ENCODE data around the gene ITGBL1.

Gene ITGBL1

DNA sequence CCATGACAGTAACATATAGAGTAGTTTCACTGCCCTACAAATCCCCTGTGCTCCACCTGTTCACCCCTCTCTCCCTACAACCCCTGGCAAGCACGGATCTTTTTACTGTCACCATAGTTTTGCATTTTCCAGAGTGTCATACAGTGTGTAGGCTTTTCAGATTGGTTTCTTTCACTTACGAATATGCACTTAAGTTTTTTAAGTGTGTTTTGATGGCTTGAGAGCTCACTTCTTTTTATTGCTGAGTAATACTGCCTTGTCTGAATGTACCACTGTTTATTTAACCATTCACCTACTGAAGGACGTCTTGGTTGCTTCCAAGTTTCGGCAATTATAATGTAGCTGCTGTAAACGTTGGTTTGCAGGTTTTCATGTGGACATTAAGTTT lies 175.1 kb downstream of the ITGBL1 start:
- Histone ChIP-seq H3K79me2 (ENCODE audit: insufficient read depth, low read length) (no peaks in the 10 kb centered on the region), H3K27me3 (ENCODE audit: insufficient read depth, low read length, poor library complexity, severe bottlenecking) (no peaks in the 10 kb centered on the region), H3K4me2 (ENCODE audit: low read depth, low read length, poor library complexity, severe bottlenecking) (peak overlapping the region; percentile 74), H3K9me3 (ENCODE audit: insufficient read depth, low read depth, low read length) (no peaks in the 10 kb centered on the region), H3K9ac (ENCODE audit: low read depth, low read length, poor library complexity, severe bottlenecking) (peak overlapping the region; percentile 49), H3K9me2 (replicated peaks; ENCODE audit: low read depth, low read length) (no peaks in the 10 kb centered on the region), H3K4me1 (ENCODE audit: insufficient read depth, low read length, poor library complexity, severe bottlenecking) (peaks cover 26% of the 10 kb centered on the region), H2AFZ (ENCODE audit: low read length) (peak overlapping the region; percentile 93), H3K4me3 (ENCODE audit: low read length, poor library complexity, severe bottlenecking) (peak overlapping the region; percentile 69), H3F3A (ENCODE audit: low read depth) (no peaks in the 10 kb centered on the region), H3K36me3 (ENCODE audit: insufficient read depth, low read length) (no peaks in the 10 kb centered on the region), H4K20me1 (ENCODE audit: insufficient read depth, low read length, poor library complexity, severe bottlenecking) (no peaks in the 10 kb centered on the region)
- TF ChIP-seq, protein P1, sequence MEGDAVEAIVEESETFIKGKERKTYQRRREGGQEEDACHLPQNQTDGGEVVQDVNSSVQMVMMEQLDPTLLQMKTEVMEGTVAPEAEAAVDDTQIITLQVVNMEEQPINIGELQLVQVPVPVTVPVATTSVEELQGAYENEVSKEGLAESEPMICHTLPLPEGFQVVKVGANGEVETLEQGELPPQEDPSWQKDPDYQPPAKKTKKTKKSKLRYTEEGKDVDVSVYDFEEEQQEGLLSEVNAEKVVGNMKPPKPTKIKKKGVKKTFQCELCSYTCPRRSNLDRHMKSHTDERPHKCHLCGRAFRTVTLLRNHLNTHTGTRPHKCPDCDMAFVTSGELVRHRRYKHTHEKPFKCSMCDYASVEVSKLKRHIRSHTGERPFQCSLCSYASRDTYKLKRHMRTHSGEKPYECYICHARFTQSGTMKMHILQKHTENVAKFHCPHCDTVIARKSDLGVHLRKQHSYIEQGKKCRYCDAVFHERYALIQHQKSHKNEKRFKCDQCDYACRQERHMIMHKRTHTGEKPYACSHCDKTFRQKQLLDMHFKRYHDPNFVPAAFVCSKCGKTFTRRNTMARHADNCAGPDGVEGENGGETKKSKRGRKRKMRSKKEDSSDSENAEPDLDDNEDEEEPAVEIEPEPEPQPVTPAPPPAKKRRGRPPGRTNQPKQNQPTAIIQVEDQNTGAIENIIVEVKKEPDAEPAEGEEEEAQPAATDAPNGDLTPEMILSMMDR (conservative IDR thresholded peaks at IDR 0.05; ENCODE audit: low read length), result no peak
- TF ChIP-seq EZH2phosphoT487 (IDR thresholded peaks at IDR 0.05; ENCODE audit: borderline replicate concordance), result no peak

DNA sequence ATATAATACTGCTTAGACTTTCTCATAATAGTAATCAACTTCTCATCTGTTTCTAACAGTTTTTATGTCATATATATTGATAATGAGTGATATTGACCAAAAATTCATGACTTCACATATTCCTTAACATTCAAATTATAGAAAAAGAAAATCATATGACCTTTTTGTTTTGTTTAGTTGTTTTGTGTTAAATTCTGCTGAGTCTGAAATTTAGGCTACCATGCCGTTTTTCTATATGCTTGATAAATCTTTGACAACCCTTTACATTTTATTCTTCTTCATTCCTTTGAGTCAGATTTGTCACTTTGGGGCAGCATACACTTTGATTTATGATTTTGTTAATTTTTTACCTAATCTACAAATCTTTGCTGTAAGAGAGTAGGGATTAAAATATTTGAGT lies 176.4 kb downstream of the ITGBL1 start:
- Histone ChIP-seq H3K4me1 (ENCODE audit: insufficient read depth, low read length, poor library complexity, severe bottlenecking) (peaks cover 25% of the 10 kb centered on the region), H3K27me3 (ENCODE audit: insufficient read depth, low read length, poor library complexity, severe bottlenecking) (no peaks in the 10 kb centered on the region), H3K4me2 (ENCODE audit: low read depth, low read length, poor library complexity, severe bottlenecking) (no peak overlapping the region), H3K9me2 (replicated peaks; ENCODE audit: low read depth, low read length) (no peaks in the 10 kb centered on the region), H2AFZ (ENCODE audit: low read length) (no peak overlapping the region), H3K36me3 (ENCODE audit: insufficient read depth, low read length) (no peaks in the 10 kb centered on the region), H3K9me3 (ENCODE audit: insufficient read depth, low read depth, low read length) (no peaks in the 10 kb centered on the region), H3K79me2 (ENCODE audit: insufficient read depth, low read length) (no peaks in the 10 kb centered on the region), H4K20me1 (ENCODE audit: insufficient read depth, low read length, poor library complexity, severe bottlenecking) (no peaks in the 10 kb centered on the region), H3K4me3 (ENCODE audit: low read length, poor library complexity, severe bottlenecking) (no peak overlapping the region), H3K9ac (ENCODE audit: low read depth, low read length, poor library complexity, severe bottlenecking) (no peak overlapping the region), H3F3A (ENCODE audit: low read depth) (no peaks in the 10 kb centered on the region)
- TF ChIP-seq, protein P1 (conservative IDR thresholded peaks at IDR 0.05; ENCODE audit: low read length), result no peak
- no peak for TF ChIP-seq EZH2phosphoT487 (IDR thresholded peaks at IDR 0.05; ENCODE audit: borderline replicate concordance)

DNA sequence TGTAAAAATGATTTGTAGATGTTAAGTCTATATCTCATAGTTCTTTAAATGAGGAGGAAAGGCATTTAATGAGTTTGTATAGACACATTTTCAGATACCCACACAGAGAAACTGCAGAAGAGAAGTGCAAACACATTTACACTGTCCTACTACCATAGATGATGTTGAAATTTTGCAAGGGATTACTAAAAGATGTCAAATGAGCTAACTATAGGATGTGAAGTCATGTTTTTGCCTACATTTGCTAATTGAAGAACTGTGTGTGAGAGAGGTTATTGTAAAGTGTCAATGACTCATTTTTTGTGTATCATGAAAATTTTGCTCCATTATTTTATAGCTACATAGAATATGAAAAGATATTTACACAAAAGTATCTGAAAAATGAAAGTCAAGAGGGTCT lies 178.9 kb downstream of the ITGBL1 start:
- Histone ChIP-seq H3K36me3 (ENCODE audit: insufficient read depth, low read length) (no peaks in the 10 kb centered on the region), H3K9me2 (replicated peaks; ENCODE audit: low read depth, low read length) (no peaks in the 10 kb centered on the region), H3K27me3 (ENCODE audit: insufficient read depth, low read length, poor library complexity, severe bottlenecking) (no peaks in the 10 kb centered on the region), H3K4me3 (ENCODE audit: low read length, poor library complexity, severe bottlenecking) (no peak overlapping the region), H3K79me2 (ENCODE audit: insufficient read depth, low read length) (no peaks in the 10 kb centered on the region), H2AFZ (ENCODE audit: low read length) (no peak overlapping the region), H3K9ac (ENCODE audit: low read depth, low read length, poor library complexity, severe bottlenecking) (no peak overlapping the region), H3K4me1 (ENCODE audit: insufficient read depth, low read length, poor library complexity, severe bottlenecking) (peaks cover 11% of the 10 kb centered on the region), H3K9me3 (ENCODE audit: insufficient read depth, low read depth, low read length) (no peaks in the 10 kb centered on the region), H3K4me2 (ENCODE audit: low read depth, low read length, poor library complexity, severe bottlenecking) (no peak overlapping the region), H3F3A (ENCODE audit: low read depth) (no peaks in the 10 kb centered on the region), H4K20me1 (ENCODE audit: insufficient read depth, low read length, poor library complexity, severe bottlenecking) (no peaks in the 10 kb centered on the region)
- TF ChIP-seq EZH2phosphoT487 (IDR thresholded peaks at IDR 0.05; ENCODE audit: borderline replicate concordance), result no peak
- TF ChIP-seq, protein P1 (conservative IDR thresholded peaks at IDR 0.05; ENCODE audit: low read length), result no peak

All from Loucy (cell line).